Upper lobe of left lung (tissue), 4 donors: ENCODE results near the gene CNNM4.

Source experiments
- POLR2A ChIP-seq, 4 donors: fragments of 450-650 bp; IDR thresholded peaks; one replicate each; pipeline ENCODE4 v1.5.1; 2016 to 2017; ENCODE audit warnings: antibody characterized with exemption in 4 of 4, mild to moderate bottlenecking in 2 of 4
- TF ChIP-seq, protein P1 (sequence below), 6 experiments: fragments of 450-650 bp in 4 of 6; fragments of 200-600 bp in 2 of 6; sonication (generic) in 2 of 6; IDR thresholded peaks; one replicate each; pipeline ENCODE4 v1.5.1; 2016 to 2019; ENCODE audit warnings: antibody characterized with exemption in 6 of 6

DNA sequence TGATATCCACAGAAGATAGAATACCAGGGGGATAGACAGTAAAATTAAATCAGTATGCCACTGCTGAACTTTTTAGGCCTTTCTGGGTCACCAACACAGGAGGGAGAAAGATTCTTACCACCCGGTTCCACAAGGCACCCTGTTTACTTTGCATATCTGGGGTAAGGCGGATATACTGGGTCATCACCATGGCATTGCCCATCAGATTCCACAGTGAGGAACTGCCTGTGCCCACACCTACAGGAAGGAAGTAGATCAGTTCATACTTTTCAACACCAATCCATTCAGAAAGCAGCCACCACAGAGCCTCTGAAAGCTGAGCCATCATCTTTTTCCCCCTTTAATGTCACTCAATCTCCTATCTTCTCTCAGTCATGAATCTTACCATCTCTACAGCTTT, 22.9 kb upstream of the CNNM4 start:
- TF ChIP-seq POLR2A (IDR thresholded peaks at IDR 0.05) = no peak
- TF ChIP-seq, protein P1, sequence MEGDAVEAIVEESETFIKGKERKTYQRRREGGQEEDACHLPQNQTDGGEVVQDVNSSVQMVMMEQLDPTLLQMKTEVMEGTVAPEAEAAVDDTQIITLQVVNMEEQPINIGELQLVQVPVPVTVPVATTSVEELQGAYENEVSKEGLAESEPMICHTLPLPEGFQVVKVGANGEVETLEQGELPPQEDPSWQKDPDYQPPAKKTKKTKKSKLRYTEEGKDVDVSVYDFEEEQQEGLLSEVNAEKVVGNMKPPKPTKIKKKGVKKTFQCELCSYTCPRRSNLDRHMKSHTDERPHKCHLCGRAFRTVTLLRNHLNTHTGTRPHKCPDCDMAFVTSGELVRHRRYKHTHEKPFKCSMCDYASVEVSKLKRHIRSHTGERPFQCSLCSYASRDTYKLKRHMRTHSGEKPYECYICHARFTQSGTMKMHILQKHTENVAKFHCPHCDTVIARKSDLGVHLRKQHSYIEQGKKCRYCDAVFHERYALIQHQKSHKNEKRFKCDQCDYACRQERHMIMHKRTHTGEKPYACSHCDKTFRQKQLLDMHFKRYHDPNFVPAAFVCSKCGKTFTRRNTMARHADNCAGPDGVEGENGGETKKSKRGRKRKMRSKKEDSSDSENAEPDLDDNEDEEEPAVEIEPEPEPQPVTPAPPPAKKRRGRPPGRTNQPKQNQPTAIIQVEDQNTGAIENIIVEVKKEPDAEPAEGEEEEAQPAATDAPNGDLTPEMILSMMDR (IDR thresholded peaks at IDR 0.05) = no peak
